ENCODE measurements around the gene HOXA9. TPM values are rescaled to one million over a fixed set of nuclear protein-coding genes. Genes with fewer than 3 reads are reported as not detected.

Gene HOXA9
- polyA plus RNA-seq, 1 donor (not counting 4 experiments of a cell fraction or from before 2014, with no cell fraction given), result 28.1 TPM

DNA sequence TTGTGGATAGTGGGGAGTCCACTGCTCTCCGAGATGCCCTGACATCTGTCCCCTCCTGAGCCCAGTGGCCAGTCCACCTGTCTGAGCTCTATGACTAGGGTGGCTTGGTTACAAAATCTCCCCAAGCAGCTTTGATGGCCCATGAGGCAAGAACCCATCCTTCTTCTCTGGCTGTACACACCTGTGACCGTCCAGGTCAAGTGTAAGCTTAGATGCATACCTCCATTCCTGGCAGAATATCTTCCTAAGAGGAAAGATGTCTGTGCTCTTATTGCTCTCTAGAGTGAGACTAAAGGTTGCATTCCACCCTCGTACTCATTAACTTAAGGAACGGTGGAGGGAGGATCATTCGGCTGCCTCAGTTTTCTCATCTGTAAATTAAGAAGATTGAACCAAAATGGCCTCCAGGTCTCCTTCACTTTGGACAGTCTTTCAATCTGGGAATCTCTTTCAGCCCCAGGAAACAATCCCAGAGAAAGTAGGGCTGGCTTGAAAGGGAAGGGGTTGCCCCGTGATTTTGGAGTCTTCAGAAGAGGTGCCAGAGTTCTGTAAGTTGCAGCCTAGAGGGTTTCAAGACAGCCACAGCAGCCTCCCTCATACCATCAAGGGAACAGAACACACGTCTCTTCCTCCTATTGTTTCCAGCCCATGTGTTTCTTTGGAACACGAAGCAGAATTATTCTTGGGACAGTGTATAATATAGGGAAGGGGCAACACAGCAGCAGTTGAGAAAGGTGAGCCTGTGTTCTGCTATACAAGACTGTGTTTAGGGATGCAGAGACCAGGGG is 40.2 kb downstream of the HOXA9 start:
- no peak for FAIRE-seq
- dilution Hi-C loops (cut with MboI; ENCODE audit: extremely low pct_ligation_motif_present, low sequenced_read_pairs), result no loop called here
- Histone ChIP-seq H3K9ac (ENCODE audit: control insufficient read depth, extremely low read depth, insufficient read depth, low read length) (no peak overlapping the region), H3K27me3 (ENCODE audit: control insufficient read depth, extremely low read depth, insufficient read depth, low read length) (no peaks in the 10 kb centered on the region), H3K4me3 (ENCODE audit: control insufficient read depth in 2 of 3, extremely low read depth in 1 of 3, insufficient read depth in 2 of 3, low read depth in 1 of 3, low read length in 3 of 3) (no peak overlapping the region), H3K27ac (ENCODE audit: control insufficient read depth, insufficient read depth, low read length) (no peak overlapping the region), H4K20me1 (ENCODE audit: control insufficient read depth, extremely low read depth, insufficient read depth, low read length) (no peaks in the 10 kb centered on the region), H3K4me1 (ENCODE audit: control insufficient read depth, extremely low read depth, insufficient read depth, low read length) (no peaks in the 10 kb centered on the region), H2AFZ (ENCODE audit: control insufficient read depth, low read length) (no peak overlapping the region), H3K4me2 (ENCODE audit: control insufficient read depth, extremely low read depth, insufficient read depth, low read depth, low read length) (no peak overlapping the region), H3K9me3 (ENCODE audit: control insufficient read depth, low read depth, low read length) (no peaks in the 10 kb centered on the region), H3K9me1 (ENCODE audit: control insufficient read depth, extremely low read depth, insufficient read depth, low read length) (no peaks in the 10 kb centered on the region), H3K36me3 (ENCODE audit: control insufficient read depth in 2 of 2, extremely low read depth in 1 of 2, insufficient read depth in 2 of 2, low read length in 2 of 2) (peaks cover 0 to 4% of the 10 kb centered on the region in 2 experiments), H3K79me2 (ENCODE audit: control insufficient read depth, insufficient read depth, low read length) (no peaks in the 10 kb centered on the region)
- DNase-seq (ENCODE audit: low read depth, low spot score), result no peak
- TF ChIP-seq EZH2 (IDR thresholded peaks at IDR 0.05; ENCODE audit: low read length), result no peak
- TF ChIP-seq, protein P1, sequence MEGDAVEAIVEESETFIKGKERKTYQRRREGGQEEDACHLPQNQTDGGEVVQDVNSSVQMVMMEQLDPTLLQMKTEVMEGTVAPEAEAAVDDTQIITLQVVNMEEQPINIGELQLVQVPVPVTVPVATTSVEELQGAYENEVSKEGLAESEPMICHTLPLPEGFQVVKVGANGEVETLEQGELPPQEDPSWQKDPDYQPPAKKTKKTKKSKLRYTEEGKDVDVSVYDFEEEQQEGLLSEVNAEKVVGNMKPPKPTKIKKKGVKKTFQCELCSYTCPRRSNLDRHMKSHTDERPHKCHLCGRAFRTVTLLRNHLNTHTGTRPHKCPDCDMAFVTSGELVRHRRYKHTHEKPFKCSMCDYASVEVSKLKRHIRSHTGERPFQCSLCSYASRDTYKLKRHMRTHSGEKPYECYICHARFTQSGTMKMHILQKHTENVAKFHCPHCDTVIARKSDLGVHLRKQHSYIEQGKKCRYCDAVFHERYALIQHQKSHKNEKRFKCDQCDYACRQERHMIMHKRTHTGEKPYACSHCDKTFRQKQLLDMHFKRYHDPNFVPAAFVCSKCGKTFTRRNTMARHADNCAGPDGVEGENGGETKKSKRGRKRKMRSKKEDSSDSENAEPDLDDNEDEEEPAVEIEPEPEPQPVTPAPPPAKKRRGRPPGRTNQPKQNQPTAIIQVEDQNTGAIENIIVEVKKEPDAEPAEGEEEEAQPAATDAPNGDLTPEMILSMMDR (optimal IDR thresholded peaks at IDR 0.05 in 1 of 3, IDR thresholded peaks at IDR 0.05 in 1 of 3, conservative IDR thresholded peaks at IDR 0.05 in 1 of 3; ENCODE audit: extremely low read depth in 1 of 3, insufficient read depth in 2 of 3, low read length in 3 of 3), result no peak

DNA sequence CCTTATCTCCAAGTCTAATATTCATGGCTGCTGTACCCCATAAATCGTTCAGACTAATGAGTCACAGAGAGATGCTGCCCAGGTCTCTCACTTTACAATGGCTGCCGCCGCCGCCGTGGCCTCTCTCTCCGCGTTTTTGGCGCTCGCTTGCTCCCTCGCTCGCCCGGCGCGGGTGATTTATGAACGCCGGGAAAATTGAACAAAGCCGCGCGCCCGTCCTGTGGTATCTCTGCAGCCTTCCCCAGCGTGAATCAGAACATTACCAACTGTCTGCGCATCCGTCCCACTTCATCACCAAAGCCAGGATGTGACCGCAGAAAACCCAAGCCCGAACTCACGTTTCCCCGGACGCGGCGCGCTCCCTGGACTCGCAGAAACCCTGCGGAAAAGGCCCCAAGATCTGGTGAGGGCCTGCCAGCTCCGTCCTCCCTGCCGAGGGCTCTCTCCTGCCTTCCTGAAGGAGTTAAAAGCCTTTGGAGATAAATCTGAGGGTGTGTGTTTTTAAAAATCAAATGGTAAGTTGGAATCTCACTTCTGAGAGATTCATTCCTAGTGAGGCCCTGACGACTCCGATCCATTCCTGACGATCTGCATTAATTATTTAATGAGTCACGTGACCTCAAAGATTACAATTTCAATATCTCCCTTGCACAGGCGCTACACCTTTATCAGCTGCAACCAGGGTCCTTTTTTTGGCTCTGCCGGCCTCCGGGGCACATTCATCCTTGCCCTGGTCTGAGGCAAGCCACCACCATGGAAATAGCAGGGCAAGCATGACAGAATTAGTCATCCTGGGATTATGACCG is 41.0 kb downstream of the HOXA9 start:
- no peaks in the 10 kb centered on the region for H3K79me2 ChIP-seq (ENCODE audit: control insufficient read depth, insufficient read depth, low read length)
- H4K20me1 ChIP-seq (ENCODE audit: control insufficient read depth, extremely low read depth, insufficient read depth, low read length), result no peaks in the 10 kb centered on the region
- no peak overlapping the region for H3K9ac ChIP-seq (ENCODE audit: control insufficient read depth, extremely low read depth, insufficient read depth, low read length)
- FAIRE-seq, result no peak
- H3K4me2 ChIP-seq (ENCODE audit: control insufficient read depth, extremely low read depth, insufficient read depth, low read depth, low read length), result peak overlapping the region; percentile 38
- H2AFZ ChIP-seq (ENCODE audit: control insufficient read depth, low read length), result no peak overlapping the region
- no peak overlapping the region for H3K4me3 ChIP-seq (ENCODE audit: control insufficient read depth in 2 of 3, extremely low read depth in 1 of 3, insufficient read depth in 2 of 3, low read depth in 1 of 3, low read length in 3 of 3)
- no peak for TF ChIP-seq EZH2 (IDR thresholded peaks at IDR 0.05; ENCODE audit: low read length)
- TF ChIP-seq, protein P1 (optimal IDR thresholded peaks at IDR 0.05 in 1 of 3, IDR thresholded peaks at IDR 0.05 in 1 of 3, conservative IDR thresholded peaks at IDR 0.05 in 1 of 3; ENCODE audit: extremely low read depth in 1 of 3, insufficient read depth in 2 of 3, low read length in 3 of 3), result no peak
- no peaks in the 10 kb centered on the region for H3K9me1 ChIP-seq (ENCODE audit: control insufficient read depth, extremely low read depth, insufficient read depth, low read length)
- no peaks in the 10 kb centered on the region for H3K9me3 ChIP-seq (ENCODE audit: control insufficient read depth, low read depth, low read length)
- DNase-seq (ENCODE audit: low read depth, low spot score), result no peak
- dilution Hi-C loops (cut with MboI; ENCODE audit: extremely low pct_ligation_motif_present, low sequenced_read_pairs), result no loop called here
- H3K36me3 ChIP-seq (ENCODE audit: control insufficient read depth in 2 of 2, extremely low read depth in 1 of 2, insufficient read depth in 2 of 2, low read length in 2 of 2), result peaks cover 0 to 4% of the 10 kb centered on the region in 2 experiments
- no peaks in the 10 kb centered on the region for H3K4me1 ChIP-seq (ENCODE audit: control insufficient read depth, extremely low read depth, insufficient read depth, low read length)
- no peak overlapping the region for H3K27ac ChIP-seq (ENCODE audit: control insufficient read depth, insufficient read depth, low read length)
- H3K27me3 ChIP-seq (ENCODE audit: control insufficient read depth, extremely low read depth, insufficient read depth, low read length), result no peaks in the 10 kb centered on the region

All from keratinocyte (primary cell).